ENCODE data around the gene ZNF431.
"Not testable (repeated sequence)": the region's sequence is repeated elsewhere in the genome, so short reads cannot be mapped to it uniquely, and the experiment has no call there.

The ZNF431 gene

GRCh38 chr19:21221693-21222092 lies 79.9 kb downstream of the ZNF431 start:
- TF ChIP-seq, protein P1, sequence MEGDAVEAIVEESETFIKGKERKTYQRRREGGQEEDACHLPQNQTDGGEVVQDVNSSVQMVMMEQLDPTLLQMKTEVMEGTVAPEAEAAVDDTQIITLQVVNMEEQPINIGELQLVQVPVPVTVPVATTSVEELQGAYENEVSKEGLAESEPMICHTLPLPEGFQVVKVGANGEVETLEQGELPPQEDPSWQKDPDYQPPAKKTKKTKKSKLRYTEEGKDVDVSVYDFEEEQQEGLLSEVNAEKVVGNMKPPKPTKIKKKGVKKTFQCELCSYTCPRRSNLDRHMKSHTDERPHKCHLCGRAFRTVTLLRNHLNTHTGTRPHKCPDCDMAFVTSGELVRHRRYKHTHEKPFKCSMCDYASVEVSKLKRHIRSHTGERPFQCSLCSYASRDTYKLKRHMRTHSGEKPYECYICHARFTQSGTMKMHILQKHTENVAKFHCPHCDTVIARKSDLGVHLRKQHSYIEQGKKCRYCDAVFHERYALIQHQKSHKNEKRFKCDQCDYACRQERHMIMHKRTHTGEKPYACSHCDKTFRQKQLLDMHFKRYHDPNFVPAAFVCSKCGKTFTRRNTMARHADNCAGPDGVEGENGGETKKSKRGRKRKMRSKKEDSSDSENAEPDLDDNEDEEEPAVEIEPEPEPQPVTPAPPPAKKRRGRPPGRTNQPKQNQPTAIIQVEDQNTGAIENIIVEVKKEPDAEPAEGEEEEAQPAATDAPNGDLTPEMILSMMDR (IDR thresholded peaks at IDR 0.05; ENCODE audit: extremely low read depth, insufficient read depth, missing control alignments): no peak
- in situ Hi-C loops (cut with MboI; ENCODE audit: low pct_unique_long_range_greater_than_20kb, low sequenced_read_pairs, unreplicated experiment): no loop called here
- DNase-seq (ENCODE audit: low spot score): no peak

DNA sequence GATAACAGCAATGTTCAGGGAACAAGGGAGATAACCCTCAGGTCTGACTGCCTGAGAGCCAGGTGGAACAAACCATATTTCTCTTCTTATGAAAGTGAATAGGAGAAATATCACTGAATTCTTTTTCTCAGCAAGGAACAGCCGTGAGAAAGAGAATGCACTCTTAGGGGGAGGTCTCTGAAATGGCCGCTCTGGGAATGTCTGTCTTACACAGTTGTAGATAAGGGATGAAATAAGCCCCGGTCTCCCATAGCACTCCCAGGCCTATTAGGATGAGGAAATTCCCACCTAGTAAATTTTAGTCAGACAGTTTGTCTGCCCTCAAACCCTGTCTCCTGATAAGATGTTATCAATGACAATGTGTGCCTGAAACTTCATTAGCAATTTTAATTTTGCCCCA lies 88.1 kb downstream of the ZNF431 start:
- DNase-seq (ENCODE audit: low spot score); in situ Hi-C loops (cut with MboI; ENCODE audit: low pct_unique_long_range_greater_than_20kb, low sequenced_read_pairs, unreplicated experiment): not testable (repeated sequence)

GRCh38 chr19:21233691-21234090 lies 91.9 kb downstream of the ZNF431 start:
- TF ChIP-seq, protein P1 (IDR thresholded peaks at IDR 0.05; ENCODE audit: extremely low read depth, insufficient read depth, missing control alignments): no peak
- in situ Hi-C loops (cut with MboI; ENCODE audit: low pct_unique_long_range_greater_than_20kb, low sequenced_read_pairs, unreplicated experiment): no loop called here
- DNase-seq (ENCODE audit: low spot score): no peak

DNA sequence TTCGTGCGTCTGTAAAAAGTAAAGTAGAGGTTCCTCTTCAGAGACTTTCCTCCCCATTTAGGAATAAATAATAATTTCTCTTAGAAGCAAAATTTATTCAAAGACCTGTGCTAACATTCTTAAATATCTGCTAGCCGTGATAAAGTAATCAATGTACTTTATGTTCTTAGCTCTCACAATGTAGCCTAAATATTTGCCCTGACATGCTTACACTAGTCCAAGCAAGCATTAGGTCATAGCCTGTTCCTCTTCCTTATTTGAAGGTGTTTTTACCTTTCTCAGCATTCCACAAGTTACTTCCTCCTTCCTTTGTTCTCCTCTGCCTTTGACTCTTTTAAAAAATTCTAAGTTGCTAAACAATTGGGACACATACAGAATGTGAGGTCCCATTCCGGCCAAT lies 94.9 kb downstream of the ZNF431 start:
- DNase-seq (ENCODE audit: low spot score); in situ Hi-C loops (cut with MboI; ENCODE audit: low pct_unique_long_range_greater_than_20kb, low sequenced_read_pairs, unreplicated experiment): not testable (repeated sequence)

- TF ChIP-seq, protein P1 (IDR thresholded peaks at IDR 0.05; ENCODE audit: extremely low read depth, insufficient read depth, missing control alignments): no peak
- no peak for DNase-seq (ENCODE audit: low spot score)
- in situ Hi-C loops (cut with MboI; ENCODE audit: low pct_unique_long_range_greater_than_20kb, low sequenced_read_pairs, unreplicated experiment): no loop called here
Observed at GRCh38 chr19:21238670-21239069, 96.8 kb downstream of the ZNF431 start.
